Measurements from ENCODE around the gene CST3.

The CST3 gene

GRCh38 chr20:23655491-23656211 lies 17.9 kb upstream of the CST3 start:
- Histone ChIP-seq H3K27me3 (ENCODE audit: insufficient read depth, low read depth, severe bottlenecking) (no peaks in the 10 kb centered on the region), H3K9me3 (ENCODE audit: severe bottlenecking) (no peaks in the 10 kb centered on the region), H3K27ac (no peak overlapping the region), H3K36me3 (no peaks in the 10 kb centered on the region), H3K4me3 (ENCODE audit: low read depth, low read length) (no peak overlapping the region)
- DNase-seq: no peak
- TF ChIP-seq CTCF (IDR thresholded peaks at IDR 0.05; ENCODE audit: low read depth, low read length): no peak

GRCh38 chr20:23654717-23655116 lies 17.0 kb upstream of the CST3 start:
- Histone ChIP-seq H3K9me3 (ENCODE audit: severe bottlenecking) (no peaks in the 10 kb centered on the region), H3K4me3 (ENCODE audit: low read depth, low read length) (no peak overlapping the region), H3K27me3 (ENCODE audit: insufficient read depth, low read depth, severe bottlenecking) (no peaks in the 10 kb centered on the region), H3K27ac (no peak overlapping the region), H3K36me3 (no peaks in the 10 kb centered on the region)
- DNase-seq: no peak
- TF ChIP-seq CTCF (IDR thresholded peaks at IDR 0.05; ENCODE audit: low read depth, low read length): no peak

- Histone ChIP-seq H3K9me3 (ENCODE audit: severe bottlenecking) (no peaks in the 10 kb centered on the region), H3K4me3 (ENCODE audit: low read depth, low read length) (no peak overlapping the region), H3K27me3 (ENCODE audit: insufficient read depth, low read depth, severe bottlenecking) (no peaks in the 10 kb centered on the region), H3K36me3 (no peaks in the 10 kb centered on the region), H3K27ac (peak overlapping the region; percentile 15; the same call in 1 of the 2 replicates)
- DNase-seq: no peak
- no peak for TF ChIP-seq CTCF (IDR thresholded peaks at IDR 0.05; ENCODE audit: low read depth, low read length)
These were observed 16.2 kb upstream of the CST3 start for GRCh38 chr20:23654000-23654399.

- Histone ChIP-seq H3K27me3 (ENCODE audit: insufficient read depth, low read depth, severe bottlenecking) (no peaks in the 10 kb centered on the region), H3K36me3 (no peaks in the 10 kb centered on the region), H3K4me3 (ENCODE audit: low read depth, low read length) (no peak overlapping the region), H3K27ac (0 out of 2 replicates have a peak overlapping the region, but pooled peaks have one; percentile 15), H3K9me3 (ENCODE audit: severe bottlenecking) (no peaks in the 10 kb centered on the region)
- no peak for DNase-seq
- no peak for TF ChIP-seq CTCF (IDR thresholded peaks at IDR 0.05; ENCODE audit: low read depth, low read length)
These were observed 15.7 kb upstream of the CST3 start for GRCh38 chr20:23653400-23653938.

- Histone ChIP-seq H3K36me3 (no peaks in the 10 kb centered on the region), H3K9me3 (ENCODE audit: severe bottlenecking) (no peaks in the 10 kb centered on the region), H3K4me3 (ENCODE audit: low read depth, low read length) (no peak overlapping the region), H3K27ac (no peak overlapping the region), H3K27me3 (ENCODE audit: insufficient read depth, low read depth, severe bottlenecking) (no peaks in the 10 kb centered on the region)
- no peak for TF ChIP-seq CTCF (IDR thresholded peaks at IDR 0.05; ENCODE audit: low read depth, low read length)
- DNase-seq: no peak
These were observed 15.2 kb upstream of the CST3 start for GRCh38 chr20:23652926-23653325.
